Activated CD8-positive, alpha-beta memory T cell treated with anti-CD3 and anti-CD28 coated beads, Interleukin-2, amount 50 U/mL, for 24 hours (primary cell): Measurements from ENCODE around the gene FOXO6.
"Not testable (repeated sequence)": the region's sequence is repeated elsewhere in the genome, so short reads cannot be mapped to it uniquely, and the experiment has no call there.

Experiments
- DNase-seq: peaks from one replicate; pipeline ENCODE4 v3.0.0-alpha.2; 2020; ENCODE audit errors: extremely low read depth

FOXO6 gene

GRCh38 chr1:41329662-41330587 lies 31.3 kb upstream of the FOXO6 start:
- DNase-seq: no peak

GRCh38 chr1:41330588-41331545 lies 30.4 kb upstream of the FOXO6 start:
- no peak for DNase-seq

GRCh38 chr1:41331546-41331917 lies 29.7 kb upstream of the FOXO6 start:
- no peak for DNase-seq

GRCh38 chr1:41332161-41332560 lies 29.1 kb upstream of the FOXO6 start:
- DNase-seq: not testable (repeated sequence)

- no peak for DNase-seq
Measured at GRCh38 chr1:41333146-41333784, 28.0 kb upstream of the FOXO6 start.

- no peak for DNase-seq
Measured at GRCh38 chr1:41338820-41339219, 22.4 kb upstream of the FOXO6 start.

- no peak for DNase-seq
Measured at GRCh38 chr1:41340655-41341364, 20.4 kb upstream of the FOXO6 start.

GRCh38 chr1:41341365-41341683 lies 19.9 kb upstream of the FOXO6 start:
- DNase-seq: no peak

- DNase-seq: no peak
Measured at GRCh38 chr1:41341772-41342562, 19.3 kb upstream of the FOXO6 start.

GRCh38 chr1:41342774-41343355 lies 18.4 kb upstream of the FOXO6 start:
- DNase-seq: no peak

GRCh38 chr1:41343790-41344699 lies 17.2 kb upstream of the FOXO6 start:
- DNase-seq: no peak

- no peak for DNase-seq
Measured at GRCh38 chr1:41344708-41345159, 16.5 kb upstream of the FOXO6 start.

- DNase-seq: no peak
Measured at GRCh38 chr1:41345434-41346075, 15.7 kb upstream of the FOXO6 start.

GRCh38 chr1:41347276-41347675 lies 14.0 kb upstream of the FOXO6 start:
- DNase-seq: no peak

- no peak for DNase-seq
Measured at GRCh38 chr1:41348394-41348793, 12.8 kb upstream of the FOXO6 start.

- no peak for DNase-seq
Measured at GRCh38 chr1:41349361-41350054, 11.7 kb upstream of the FOXO6 start.

- DNase-seq: no peak
Measured at GRCh38 chr1:41350055-41350378, 11.2 kb upstream of the FOXO6 start.
